Activated T-cell treated with anti-CD3 and anti-CD28 coated beads for 4 hours (primary cell): Measurements from ENCODE around the gene MYCN.

Source experiments
- DNase-seq: peaks from one replicate; pipeline ENCODE4 v3.0.0-alpha.2; 2020

MYCN gene

GRCh38 chr2:15981646-15982045 lies 41.3 kb downstream of the MYCN start:
- DNase-seq: no peak

DNA sequence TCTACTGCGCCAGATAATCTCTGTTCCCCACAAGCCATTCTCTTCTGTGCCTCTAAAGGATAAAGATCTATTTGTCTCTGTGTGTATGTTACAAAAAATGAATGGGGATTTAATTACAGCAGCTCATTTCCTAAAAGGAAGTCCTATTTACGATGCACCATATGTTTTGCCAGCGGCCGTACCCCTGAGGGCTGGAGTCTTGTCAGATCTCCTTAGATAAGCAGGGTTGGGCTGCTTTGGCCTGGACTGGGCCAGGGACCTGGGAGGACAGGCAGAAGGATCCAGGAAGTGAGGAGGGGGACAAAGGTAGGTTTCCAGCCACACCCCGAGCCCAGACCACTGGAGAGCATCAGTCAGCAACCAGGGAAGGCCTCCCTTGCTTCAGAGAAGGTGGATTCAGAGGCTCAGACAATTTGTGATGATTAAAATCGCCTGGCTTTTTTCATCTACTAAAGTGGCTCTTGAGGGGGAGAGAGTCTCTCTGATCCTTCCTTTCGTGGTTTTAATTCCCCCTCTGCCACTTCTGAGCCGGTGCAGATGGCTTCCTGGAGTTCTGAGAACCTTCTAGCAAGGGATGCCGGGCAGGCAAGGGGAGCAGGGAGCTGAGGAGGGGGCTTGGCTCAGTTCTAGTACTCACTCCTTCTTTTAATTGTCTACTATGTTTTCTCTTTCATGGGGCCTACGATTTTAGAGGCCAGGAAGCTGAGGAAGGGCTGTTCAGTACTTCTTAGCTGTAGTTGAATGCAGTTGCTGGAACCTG lies 42.1 kb downstream of the MYCN start:
- no peak for DNase-seq

DNA sequence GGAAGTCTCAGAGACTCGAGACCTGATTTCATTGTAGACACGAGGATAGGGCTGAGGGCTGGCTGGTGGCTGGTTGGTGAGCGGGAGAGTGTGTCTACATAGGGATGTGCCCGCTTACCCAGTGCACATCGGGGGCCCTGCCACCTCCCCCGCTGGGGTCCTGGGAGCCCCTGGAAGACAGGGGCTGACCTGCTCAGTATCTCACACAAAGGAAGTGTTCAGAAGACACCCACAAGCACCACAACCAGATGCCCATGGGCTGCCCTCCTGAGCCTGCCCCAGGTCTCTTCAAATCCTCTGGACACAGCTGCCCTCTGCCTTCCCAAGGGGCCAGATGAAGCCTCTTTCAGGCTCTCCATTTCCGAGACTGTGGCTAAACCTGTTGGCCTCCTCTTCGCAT lies 43.1 kb downstream of the MYCN start:
- no peak for DNase-seq

DNA sequence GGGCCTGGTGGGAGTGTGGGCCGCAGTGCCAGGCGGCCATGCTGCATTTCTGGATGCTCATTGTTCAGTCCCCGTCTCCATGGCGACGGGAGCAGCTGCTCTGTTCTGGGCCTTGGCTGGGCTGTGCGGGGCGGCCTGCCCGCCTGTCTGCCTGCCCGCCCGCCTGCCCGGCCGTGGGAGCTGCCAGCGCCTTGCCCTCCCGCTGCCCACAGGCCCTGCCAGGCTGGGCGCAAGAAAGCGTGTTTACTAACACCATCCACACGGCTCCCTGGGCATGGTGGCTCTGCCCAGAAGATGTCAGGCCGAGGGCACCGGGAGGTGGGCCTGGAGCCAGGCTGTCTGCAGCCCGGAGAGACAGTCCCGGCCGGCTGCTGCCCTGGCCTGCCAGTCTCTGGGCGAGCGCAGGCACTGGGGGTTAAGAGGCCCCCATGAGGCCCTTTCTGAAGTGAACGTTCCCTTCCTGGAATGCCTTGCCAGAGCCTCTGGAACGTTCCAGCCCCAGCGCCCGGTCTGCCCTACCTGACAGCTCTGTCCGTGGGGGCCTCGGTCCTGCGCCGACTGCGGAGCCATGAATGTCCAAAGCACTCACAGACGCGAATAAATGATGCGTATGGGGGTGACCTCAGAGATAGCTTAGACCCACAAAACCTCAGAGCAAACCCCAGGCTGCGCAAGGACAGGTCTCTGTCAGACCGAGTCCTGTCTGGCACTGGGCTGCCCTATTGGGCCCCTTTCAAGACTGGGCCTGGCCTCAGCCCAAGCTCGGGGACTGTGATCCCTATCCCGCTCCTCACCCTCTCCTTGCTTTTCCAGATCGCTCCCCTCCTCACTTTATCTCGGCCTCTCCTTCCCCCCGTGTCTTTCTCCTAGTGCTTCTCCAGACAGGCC lies 44.3 kb downstream of the MYCN start:
- no peak for DNase-seq

- DNase-seq: no peak
Observed at GRCh38 chr2:15985531-15985930, 45.2 kb downstream of the MYCN start.

DNA sequence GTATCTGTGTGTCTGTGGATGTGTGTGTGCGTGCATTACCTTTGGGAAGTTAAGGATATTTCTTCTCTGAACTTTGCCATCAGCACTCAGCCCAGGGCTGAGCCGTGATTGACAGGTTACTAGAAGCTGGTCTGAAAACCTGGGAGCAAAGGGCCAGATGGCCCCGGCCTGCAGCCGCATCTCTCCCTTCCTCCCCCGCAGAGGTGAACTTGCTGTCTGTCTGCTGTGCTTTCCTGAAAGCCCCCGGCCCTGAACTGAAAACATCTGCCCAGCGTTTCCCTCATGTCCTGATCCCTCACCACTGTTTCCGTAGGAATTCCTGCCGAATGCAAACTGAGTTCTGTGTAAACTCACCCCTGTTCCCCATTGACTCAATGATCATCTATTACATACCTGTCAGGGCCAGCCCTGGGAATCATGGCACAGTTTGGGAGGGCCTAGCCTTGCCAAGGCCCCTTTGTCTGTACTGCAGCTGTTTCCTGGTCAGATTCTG lies 45.8 kb downstream of the MYCN start:
- DNase-seq: no peak

DNA sequence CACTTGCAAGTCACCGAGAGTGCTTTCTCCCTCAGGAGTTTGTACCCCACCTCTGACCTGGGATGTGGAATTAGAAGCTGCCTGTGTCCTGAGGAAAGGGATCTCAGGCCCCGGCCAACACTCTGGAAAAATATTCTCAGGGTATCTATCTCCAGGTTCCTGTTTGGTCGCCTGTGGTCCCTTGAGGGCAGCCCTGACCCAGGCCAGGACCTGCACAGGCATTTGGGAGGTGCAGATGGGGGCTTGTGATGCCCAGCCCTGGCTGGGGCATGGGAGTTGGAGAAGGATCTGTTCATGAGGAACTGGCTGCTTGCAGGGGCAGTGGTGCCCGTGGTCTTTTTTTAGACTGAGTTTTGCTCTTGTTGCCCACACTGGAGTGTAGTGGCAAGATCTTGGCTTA lies 46.3 kb downstream of the MYCN start:
- DNase-seq: no peak

DNA sequence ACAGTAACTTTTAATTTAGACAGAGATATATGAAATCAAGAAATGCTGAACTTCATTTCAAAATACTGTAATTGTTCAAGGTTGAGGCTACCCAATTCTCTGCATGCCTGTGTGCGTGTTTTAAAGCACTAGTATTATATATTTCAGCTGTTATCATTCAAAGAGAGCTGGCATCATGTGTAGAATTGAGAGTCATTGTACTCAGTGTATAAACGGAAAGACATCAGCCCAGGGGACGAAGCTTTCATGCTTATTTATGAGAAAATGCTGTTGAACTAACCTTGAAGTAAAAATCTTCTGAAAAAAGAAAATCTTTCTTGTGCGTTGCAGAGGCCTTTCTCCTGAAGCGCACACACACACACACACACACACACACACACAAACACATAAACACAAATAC lies 48.4 kb downstream of the MYCN start:
- DNase-seq: no peak

GRCh38 chr2:15989559-15989958 lies 49.2 kb downstream of the MYCN start:
- no peak for DNase-seq

DNA sequence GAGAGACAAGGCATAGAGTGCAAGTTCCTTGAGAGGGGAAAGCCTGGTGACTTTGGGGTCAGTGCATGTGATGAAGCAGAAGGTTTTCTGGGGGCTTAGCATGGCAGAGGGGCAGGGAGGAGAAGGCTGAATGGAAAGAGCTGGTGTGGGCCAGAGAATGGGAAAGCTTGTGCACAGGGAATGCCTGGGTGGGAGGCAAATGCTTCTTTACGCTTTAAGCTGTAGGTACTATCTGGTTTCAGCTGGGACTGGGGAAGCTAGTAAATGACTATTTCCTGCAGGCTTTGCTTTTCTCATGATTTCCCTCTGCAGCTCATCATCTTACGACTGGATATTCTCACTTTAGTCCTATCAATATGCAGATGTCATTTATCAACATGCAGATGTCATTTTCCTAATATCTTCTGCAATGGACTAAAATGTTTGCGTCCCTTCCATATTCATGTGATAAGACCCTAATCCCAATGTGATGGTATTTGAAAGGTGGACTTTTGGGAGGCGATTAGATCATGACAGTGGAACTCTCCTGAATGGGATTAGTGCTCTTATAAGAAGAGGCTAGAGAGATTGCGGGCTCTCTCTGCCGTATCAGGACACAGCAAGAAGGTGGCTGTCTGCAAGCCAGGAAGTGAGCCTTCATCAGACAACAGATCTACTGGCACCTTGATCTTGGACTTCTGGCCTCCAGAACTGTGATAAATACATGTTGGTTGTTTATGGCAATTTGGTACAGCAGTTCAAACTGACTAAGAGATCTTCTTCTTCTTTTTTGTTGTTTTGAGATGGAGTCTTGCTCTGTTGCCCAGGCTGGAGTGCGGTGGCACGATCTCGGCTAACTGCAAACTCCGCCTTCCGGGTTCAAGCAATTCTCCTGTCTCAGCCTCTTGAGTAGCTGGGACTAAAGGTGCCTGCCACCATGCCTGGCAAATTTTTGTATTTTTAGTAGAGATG lies 50.1 kb downstream of the MYCN start:
- no peak for DNase-seq

GRCh38 chr2:15991231-15991630 lies 50.9 kb downstream of the MYCN start:
- DNase-seq: no peak

DNA sequence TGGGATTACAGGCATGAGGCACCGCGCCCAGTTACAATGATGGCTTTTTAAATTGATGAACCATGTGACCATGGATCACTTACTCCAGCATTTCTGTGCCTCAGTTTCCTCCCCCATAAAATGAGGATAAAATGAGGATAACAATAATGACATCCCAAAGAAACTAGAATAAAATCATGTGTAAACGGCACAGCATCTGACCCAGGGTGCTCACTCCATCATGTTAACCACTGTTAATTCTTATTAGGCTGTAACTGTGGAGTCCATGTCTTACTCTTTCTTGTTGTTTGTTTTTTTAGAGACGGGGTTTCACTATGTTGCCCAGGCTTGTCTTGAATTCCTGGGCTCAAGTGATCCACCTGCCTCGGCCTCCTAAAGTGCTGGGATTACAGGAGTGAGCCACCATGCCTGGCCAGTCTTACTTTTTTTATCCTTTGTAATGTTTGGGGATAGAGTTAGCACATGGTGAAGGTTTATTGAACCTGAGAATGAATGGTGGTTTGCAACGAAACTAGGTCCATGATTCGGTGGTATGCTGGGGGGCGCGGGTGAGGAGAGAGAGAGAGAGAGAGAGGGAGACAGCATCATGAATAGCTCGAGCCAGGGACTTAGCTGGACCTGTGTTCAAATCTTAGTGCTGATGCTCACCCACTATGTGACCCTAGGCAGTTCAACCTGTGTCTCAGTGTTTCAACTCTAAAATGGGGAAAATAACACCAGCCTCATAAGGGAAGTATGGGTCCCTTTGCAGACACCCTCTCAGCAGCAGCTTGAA lies 52.3 kb downstream of the MYCN start:
- DNase-seq: no peak

- no peak for DNase-seq
Observed at GRCh38 chr2:15993232-15993610, 52.9 kb downstream of the MYCN start.

- no peak for DNase-seq
Observed at GRCh38 chr2:15993666-15994065, 53.3 kb downstream of the MYCN start.

GRCh38 chr2:15995603-15996002 lies 55.3 kb downstream of the MYCN start:
- DNase-seq: no peak
